Measurements from ENCODE around the gene EDN2. TPM values are rescaled to one million over a fixed set of nuclear protein-coding genes. Genes with fewer than 3 reads are reported as not detected.

The EDN2 gene
- total and polyA plus RNA-seq, 2 experiments from 2014 or later = 0.40 to 2.3 TPM

DNA sequence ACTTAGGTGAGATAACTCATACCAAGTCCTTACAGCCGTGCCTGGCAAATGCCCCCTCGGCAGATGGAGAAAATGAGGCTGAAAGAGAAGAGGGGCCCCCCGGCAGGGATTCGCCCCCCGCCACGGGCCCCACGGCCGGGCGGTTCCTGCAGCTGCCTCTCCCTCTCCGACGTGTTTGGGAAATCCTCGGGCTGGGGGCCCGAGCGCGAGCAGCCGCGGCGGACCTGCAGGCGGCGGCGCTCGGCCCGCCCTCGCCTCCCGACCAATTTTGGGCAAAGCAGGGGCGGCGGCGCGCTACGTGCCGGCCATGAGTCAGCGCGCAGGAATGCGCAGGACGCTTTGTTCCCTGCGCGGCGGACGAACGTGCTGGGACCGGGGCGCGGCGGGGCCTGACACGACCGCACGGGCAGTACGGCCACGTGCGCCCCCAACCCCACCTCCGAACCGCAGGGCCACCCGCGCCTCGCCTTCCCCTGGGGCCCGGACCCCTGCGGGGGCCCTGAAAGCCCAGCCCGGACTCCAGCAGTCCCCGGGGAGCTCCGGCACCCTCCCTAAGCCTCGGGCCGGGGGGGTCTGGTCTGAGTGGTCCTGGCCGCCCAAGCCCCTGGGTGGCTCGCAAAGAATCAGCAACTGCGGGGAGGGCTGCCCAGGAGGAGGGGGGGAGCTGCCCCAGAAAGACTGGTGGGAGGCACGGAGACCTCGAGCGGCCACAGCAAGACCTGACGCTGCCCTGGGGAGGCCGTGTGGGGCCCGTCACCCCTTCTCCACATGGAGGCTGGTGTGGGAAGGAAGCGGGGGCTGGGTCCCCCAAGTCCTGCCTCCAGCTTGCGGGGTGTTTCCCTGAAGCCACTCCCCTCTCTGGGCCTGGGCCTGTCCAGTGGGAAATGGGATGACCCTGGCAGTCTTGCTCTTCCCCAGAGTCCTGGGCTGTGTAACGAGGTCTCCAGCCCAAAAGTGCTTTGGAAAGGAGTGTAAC is 11.9 kb upstream of the EDN2 start:
- WGBS (ENCODE audit: low lambda C conversion rate, missing lambda C conversion rate) = 11% methylated on average over 65 of the region's 74 CpGs
- peak overlapping the region; percentile 91 for H3K27ac ChIP-seq
- H3K4me3 ChIP-seq = no peak overlapping the region
- TF ChIP-seq EZH2 (IDR thresholded peaks at IDR 0.05; ENCODE audit: borderline replicate concordance) (no peak), EZH2phosphoT487 (IDR thresholded peaks at IDR 0.05; ENCODE audit: low read depth, severe bottlenecking, unreplicated experiment) (no peak)
- TF ChIP-seq, protein P1, sequence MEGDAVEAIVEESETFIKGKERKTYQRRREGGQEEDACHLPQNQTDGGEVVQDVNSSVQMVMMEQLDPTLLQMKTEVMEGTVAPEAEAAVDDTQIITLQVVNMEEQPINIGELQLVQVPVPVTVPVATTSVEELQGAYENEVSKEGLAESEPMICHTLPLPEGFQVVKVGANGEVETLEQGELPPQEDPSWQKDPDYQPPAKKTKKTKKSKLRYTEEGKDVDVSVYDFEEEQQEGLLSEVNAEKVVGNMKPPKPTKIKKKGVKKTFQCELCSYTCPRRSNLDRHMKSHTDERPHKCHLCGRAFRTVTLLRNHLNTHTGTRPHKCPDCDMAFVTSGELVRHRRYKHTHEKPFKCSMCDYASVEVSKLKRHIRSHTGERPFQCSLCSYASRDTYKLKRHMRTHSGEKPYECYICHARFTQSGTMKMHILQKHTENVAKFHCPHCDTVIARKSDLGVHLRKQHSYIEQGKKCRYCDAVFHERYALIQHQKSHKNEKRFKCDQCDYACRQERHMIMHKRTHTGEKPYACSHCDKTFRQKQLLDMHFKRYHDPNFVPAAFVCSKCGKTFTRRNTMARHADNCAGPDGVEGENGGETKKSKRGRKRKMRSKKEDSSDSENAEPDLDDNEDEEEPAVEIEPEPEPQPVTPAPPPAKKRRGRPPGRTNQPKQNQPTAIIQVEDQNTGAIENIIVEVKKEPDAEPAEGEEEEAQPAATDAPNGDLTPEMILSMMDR (IDR thresholded peaks at IDR 0.05; ENCODE audit: poor library complexity) = no peak
- peaks cover 33% of the 10 kb centered on the region for H3K4me1 ChIP-seq (ENCODE audit: insufficient read depth)
- H3K27me3 ChIP-seq = no peaks in the 10 kb centered on the region
- no peaks in the 10 kb centered on the region for H3K79me2 ChIP-seq
- no peaks in the 10 kb centered on the region for H3K36me3 ChIP-seq (replicated peaks; ENCODE audit: insufficient read depth, low read depth)
- H3K9me2 ChIP-seq (replicated peaks; ENCODE audit: insufficient read depth) = no peaks in the 10 kb centered on the region
- H2AFZ ChIP-seq = peak overlapping the region; percentile 37
- H3K4me2 ChIP-seq = peak overlapping the region; percentile 78
- H4K20me1 ChIP-seq (ENCODE audit: insufficient read depth, poor library complexity, severe bottlenecking) = no peaks in the 10 kb centered on the region
- peak; percentile 93 for DNase-seq (ENCODE audit: low spot score)
- H3K9me3 ChIP-seq (ENCODE audit: low read depth) = no peaks in the 10 kb centered on the region

GRCh38 chr1:41495210-41495948 is 10.9 kb upstream of the EDN2 start:
- H3K9me3 ChIP-seq (ENCODE audit: low read depth) = no peaks in the 10 kb centered on the region
- H2AFZ ChIP-seq = no peak overlapping the region
- H4K20me1 ChIP-seq (ENCODE audit: insufficient read depth, poor library complexity, severe bottlenecking) = no peaks in the 10 kb centered on the region
- H3K9me2 ChIP-seq (replicated peaks; ENCODE audit: insufficient read depth) = no peaks in the 10 kb centered on the region
- H3K4me2 ChIP-seq = peak overlapping the region; percentile 78
- peaks cover 33% of the 10 kb centered on the region for H3K4me1 ChIP-seq (ENCODE audit: insufficient read depth)
- H3K36me3 ChIP-seq (replicated peaks; ENCODE audit: insufficient read depth, low read depth) = no peaks in the 10 kb centered on the region
- TF ChIP-seq, protein P1 (IDR thresholded peaks at IDR 0.05; ENCODE audit: poor library complexity) = peak; percentile 27
- TF ChIP-seq EZH2phosphoT487 (IDR thresholded peaks at IDR 0.05; ENCODE audit: low read depth, severe bottlenecking, unreplicated experiment) (no peak), EZH2 (IDR thresholded peaks at IDR 0.05; ENCODE audit: borderline replicate concordance) (no peak)
- WGBS (ENCODE audit: low lambda C conversion rate, missing lambda C conversion rate) = 76% methylated on average over 19 of the region's 19 CpGs
- no peaks in the 10 kb centered on the region for H3K79me2 ChIP-seq
- no peaks in the 10 kb centered on the region for H3K27me3 ChIP-seq
- peak; percentile 51 for DNase-seq (ENCODE audit: low spot score)
- H3K4me3 ChIP-seq = no peak overlapping the region
- peak overlapping the region; percentile 91 for H3K27ac ChIP-seq

- Histone ChIP-seq H3K9me2 (replicated peaks; ENCODE audit: insufficient read depth) (no peaks in the 10 kb centered on the region), H3K27me3 (no peaks in the 10 kb centered on the region), H3K79me2 (no peaks in the 10 kb centered on the region), H4K20me1 (ENCODE audit: insufficient read depth, poor library complexity, severe bottlenecking) (no peaks in the 10 kb centered on the region), H3K4me3 (no peak overlapping the region), H3K27ac (peak overlapping the region; percentile 91), H3K4me2 (no peak overlapping the region), H3K4me1 (ENCODE audit: insufficient read depth) (peaks cover 33% of the 10 kb centered on the region), H2AFZ (no peak overlapping the region), H3K36me3 (replicated peaks; ENCODE audit: insufficient read depth, low read depth) (no peaks in the 10 kb centered on the region), H3K9me3 (ENCODE audit: low read depth) (no peaks in the 10 kb centered on the region)
- 82% methylated on average over 17 of the region's 17 CpGs for WGBS (ENCODE audit: low lambda C conversion rate, missing lambda C conversion rate)
- no peak for DNase-seq (ENCODE audit: low spot score)
- TF ChIP-seq EZH2phosphoT487 (IDR thresholded peaks at IDR 0.05; ENCODE audit: low read depth, severe bottlenecking, unreplicated experiment) (no peak), EZH2 (IDR thresholded peaks at IDR 0.05; ENCODE audit: borderline replicate concordance) (no peak)
- TF ChIP-seq, protein P1 (IDR thresholded peaks at IDR 0.05; ENCODE audit: poor library complexity) = no peak
Observed at GRCh38 chr1:41494351-41495209, 10.1 kb upstream of the EDN2 start.
